ENCODE results near the gene FILIP1L.

The FILIP1L gene

DNA sequence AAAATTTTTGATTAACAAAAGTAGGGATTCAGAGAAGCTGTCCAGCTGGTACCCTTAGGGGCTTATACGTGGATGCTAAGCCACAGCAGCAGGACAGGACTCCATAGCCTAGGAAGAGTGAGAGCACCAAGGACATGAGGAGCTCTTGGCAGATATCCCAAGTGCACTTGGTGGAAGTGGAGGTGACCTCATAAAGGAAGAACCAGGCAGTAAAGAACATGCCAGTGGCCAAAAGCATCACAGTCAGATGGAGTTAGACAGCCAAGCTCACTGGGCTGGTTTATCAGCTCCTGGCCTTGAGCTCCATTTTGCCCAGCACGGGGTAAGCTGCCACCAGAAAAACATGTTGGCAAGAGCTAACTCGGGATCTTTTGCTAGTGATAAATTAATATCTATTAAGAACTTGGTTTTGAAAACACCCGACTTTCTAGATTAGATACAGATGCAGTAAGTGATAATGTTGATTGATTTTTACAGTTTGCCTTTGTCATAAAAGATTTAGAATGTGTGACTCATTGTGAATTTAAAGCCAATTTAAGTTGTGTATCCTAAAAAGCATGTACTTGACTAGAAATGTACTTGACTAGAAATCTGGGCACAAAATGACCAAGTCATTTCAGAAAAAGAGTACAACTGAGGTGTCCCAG, 188.6 kb downstream of the FILIP1L start:
- peak in 1 of 2 experiments; percentile 57 for DNase-seq (ENCODE audit: low read depth in 2 of 2)

DNA sequence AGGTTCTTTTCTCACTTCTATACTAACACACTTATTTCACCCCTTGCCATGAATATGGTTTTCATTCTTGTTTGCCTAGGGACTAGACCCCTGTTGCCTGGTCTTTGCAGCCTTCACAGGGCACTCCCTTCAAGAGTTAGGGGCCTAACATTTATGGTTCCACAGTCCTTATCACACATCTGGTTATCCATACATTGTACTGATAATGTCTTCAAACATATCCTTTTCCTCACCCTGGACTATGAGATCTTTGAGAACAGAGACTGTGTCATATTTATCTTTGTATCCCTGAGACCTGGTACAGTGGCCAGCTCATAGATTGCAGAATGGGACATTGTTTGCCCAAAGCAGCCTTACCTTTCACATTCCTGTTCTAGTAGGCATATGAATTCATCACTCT, 190.4 kb downstream of the FILIP1L start:
- no peak for DNase-seq (ENCODE audit: low read depth in 2 of 2)

DNA sequence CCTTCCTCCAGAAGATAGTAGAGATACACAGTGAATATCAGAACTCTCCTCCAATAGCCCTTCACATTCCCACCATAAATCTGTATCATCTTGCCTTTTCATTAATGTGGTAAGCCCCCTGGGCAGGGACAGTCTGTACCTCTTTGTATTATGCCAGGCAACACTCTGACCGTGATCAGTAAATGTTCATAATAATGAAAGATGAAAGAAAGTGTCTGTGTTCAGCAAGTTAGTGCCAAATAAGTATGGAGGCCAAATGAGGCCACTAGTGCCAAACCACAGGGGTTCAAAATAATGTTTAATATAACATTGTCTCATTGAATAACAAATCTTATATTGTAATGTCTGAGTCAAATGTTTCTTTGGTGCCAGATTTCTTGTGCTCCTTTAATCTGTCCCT, 192.3 kb downstream of the FILIP1L start:
- no peak for DNase-seq (ENCODE audit: low read depth in 2 of 2)

DNA sequence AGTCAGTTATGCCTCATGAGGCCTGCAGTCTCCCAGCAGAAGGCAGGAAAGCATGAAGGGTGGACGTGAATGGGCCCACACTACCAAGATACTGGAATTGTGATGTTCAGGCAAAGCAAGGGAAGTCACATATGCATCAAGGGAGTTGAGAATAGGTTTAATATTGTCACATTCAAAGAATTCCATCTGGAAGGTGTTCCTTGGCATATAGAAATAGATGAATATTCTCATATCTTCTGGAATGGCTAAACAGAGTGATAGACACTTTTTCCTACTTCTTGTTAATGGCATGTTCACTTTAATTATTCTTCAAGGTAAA, 193.0 kb downstream of the FILIP1L start:
- no peak for DNase-seq (ENCODE audit: low read depth in 2 of 2)

DNA sequence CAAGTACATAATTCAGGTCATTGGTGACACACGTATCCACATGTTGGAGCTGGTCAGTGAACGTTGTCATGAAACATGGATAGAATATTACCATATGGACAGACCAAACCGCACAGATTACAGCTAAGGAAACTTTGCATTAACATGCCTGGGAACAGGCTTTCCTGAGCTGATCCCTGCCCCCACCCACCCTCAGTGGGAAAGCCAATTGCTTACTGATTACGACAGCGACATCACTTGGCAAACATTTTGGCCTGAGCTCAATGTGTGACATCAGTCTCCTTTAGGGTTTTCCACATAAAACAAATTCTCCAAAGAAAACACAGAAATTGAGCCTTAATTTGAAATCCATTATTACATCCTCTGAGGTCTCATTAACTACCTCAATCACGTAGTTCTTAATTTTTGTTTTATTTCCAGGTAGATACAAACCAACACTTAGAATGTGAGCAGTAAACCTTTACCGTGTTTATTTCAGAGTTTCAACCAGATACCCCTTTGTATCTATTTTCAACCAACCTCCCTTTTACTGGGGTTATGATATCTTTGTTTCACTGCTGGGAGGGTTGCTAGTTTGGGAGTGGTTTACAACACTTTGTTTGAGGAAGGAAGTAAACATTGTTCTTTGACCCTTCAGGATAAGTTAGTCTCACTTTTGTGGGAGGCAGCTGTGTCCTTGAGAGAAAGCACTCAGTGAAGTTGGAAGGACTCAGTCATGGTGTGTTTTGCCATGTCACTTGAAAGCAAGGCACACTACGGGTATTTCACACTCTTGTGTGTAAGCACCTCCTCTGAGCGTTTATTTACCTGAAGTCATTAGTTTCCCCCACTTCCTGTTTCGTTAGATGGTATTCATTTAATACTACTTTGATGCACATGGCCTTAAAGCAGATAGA, 193.6 kb downstream of the FILIP1L start:
- DNase-seq (ENCODE audit: low read depth in 2 of 2) = no peak

DNA sequence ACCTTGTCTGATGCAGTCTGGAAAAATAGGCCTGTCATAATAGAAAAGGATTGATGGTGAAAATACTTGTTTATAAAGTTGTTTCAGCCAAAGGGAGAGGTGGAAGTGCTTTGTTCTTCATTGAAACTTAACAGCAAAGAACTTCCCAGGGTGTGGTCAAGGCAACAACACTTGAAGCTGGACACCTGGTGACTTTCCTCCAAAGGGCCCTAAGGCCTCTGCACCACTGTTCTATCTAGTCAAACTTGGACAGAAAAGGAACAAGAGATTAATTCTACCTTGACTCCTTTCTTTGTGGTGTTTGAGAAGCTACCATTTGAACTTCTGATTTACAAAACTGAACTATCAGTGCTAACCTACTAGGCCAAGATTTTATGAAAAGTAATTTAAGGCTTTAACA, 194.6 kb downstream of the FILIP1L start:
- no peak for DNase-seq (ENCODE audit: low read depth in 2 of 2)

DNA sequence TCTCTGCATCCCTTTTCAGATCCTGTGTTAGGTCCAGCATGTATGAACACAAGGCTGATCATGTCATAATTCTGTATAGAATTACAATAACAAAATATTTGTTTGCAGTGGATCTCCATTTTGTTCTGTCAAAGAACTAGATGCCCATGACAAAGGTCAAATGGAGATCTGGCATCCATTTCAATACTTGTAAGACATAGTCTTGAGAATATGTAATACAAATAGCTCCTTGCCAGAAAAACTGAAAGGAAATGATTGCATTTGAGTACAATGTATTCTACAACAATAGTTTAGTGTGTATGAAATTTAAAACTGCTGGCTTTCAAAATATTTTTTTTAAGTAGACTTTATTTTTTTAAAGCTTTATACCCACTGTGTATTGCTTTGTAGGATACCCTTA, 195.6 kb downstream of the FILIP1L start:
- no peak for DNase-seq (ENCODE audit: low read depth in 2 of 2)

DNA sequence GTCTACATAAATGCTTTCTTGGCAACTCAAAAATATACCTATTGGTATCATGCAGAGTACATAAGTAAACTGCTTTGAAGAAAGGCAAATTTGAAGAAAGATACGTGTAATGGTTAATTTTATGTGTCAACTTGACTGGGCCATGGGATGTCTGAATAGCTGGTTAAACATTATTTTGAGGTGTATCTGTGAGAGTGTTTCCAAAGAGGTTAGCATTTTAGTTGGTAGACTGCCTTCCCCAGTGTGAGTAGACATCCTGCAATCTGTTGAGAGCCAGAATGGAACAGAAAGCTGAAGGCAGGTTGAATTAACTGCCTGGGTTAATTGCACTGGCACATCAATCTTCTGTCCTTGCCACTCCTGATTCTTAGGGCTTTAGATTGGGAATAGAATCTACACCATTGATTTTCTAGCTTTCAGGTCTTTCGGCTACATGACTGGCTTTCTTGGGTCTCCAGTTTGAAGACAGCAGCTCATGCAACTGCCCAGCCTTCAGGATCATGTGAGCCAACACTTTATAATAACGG, 198.3 kb downstream of the FILIP1L start:
- no peak for DNase-seq (ENCODE audit: low read depth in 2 of 2)

DNA sequence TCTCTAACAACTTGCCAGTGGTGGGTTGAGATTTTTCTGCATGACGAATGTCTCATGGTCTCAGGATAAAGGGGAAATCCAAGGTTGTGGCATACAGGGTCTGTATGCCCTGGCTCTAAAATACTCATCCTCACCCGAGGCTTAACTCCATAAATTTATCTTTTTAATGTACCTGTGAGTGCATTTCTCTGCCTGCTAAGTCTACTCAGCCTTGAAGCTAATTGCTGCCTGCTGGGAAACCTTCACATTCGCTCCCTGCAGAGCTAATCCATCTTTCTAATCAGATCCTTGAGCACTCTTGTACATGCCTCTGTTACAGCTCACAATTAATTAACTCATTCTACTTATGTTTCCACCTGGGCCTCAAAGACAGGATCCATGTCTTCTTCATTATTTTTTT, 202.9 kb downstream of the FILIP1L start:
- DNase-seq (ENCODE audit: low read depth in 2 of 2) = no peak

DNA sequence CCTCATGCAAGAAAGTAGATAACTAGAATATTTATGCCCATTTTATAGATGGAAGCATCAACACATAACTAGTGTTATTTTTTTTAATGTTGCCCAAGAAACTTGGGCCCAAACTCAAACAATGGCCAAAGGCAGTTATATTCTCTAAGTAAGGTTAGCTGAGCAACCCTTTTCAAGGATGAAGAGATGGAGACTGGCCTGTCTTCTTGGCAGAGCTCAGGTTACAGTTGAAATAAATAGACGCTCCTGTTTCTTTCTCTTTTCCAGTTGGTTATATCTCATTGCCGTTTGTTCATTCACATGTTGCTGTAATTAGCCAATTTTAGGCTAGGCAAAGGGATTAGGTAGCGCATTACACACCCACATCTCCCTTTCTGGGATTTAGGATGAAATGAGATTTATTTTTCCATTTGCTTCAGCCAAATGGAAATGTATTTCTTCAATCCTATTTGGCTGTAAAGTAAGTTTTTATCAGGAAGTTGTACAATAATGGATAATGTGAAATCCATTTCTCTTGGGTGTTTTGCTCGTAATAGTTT, 203.5 kb downstream of the FILIP1L start:
- no peak for DNase-seq (ENCODE audit: low read depth in 2 of 2)

DNA sequence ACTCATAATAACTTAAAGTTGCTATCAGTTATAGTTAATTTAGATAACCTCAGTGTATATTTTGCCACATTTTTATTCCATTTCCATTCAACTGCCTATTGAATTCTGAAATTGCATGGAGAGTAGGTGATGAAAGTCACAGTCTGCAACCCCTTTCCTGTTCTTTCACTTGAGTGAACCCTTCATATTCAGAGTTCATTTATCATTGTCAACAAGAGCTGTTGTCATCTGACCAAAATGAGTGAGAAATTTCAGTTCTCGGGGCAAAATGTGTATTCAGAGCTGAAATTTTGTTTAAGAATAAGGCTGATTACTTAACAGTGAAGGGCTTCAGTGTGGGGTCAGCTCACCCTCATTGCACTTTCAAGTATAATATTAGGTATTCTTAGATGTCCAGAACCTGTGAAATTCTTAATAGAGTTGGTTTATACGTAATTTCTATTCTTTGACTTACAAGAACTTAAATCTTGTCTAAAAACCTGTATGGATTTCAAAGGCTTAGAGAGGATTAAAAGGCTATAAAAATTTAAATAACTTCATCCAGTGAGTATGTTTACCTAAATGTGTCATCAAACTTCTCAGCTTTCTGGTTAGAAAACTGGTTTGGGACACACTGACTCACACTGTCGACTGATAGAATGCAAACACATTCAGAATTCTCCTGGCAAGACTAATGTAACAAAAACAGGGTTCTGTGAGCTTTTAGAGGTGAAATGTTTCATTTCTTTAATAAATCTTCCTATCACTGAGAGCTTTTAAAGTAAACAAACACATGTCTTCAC, 204.4 kb downstream of the FILIP1L start:
- peak; percentile 60 to 64 for DNase-seq (ENCODE audit: low read depth in 2 of 2)

DNA sequence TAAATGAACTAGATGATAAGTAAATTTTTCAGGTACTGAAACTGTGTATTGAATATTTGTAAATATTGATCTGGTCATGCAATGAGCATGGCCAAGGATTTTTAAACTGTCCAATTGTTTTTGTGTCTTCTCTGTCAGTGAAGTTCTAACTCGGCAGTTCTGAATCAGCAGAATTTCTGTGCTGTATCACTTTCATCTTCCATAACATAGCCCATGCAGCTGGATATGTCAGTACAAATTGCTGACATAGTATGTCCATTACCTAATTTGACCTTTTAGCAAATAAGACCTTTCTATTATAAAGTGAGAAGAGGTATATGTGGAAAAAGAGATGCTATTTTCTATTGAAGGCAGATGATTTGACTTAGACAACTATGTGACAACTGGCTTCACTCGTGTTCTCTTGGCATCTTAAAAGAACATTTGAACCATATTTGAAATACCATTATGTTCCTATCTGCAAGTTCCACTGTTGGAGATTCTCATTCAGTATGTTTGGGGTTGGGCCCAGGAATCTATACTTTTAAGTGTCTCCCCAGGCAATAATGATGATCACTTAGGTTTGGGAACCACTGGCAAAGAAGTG, 206.2 kb downstream of the FILIP1L start:
- no peak for DNase-seq (ENCODE audit: low read depth in 2 of 2)

DNA sequence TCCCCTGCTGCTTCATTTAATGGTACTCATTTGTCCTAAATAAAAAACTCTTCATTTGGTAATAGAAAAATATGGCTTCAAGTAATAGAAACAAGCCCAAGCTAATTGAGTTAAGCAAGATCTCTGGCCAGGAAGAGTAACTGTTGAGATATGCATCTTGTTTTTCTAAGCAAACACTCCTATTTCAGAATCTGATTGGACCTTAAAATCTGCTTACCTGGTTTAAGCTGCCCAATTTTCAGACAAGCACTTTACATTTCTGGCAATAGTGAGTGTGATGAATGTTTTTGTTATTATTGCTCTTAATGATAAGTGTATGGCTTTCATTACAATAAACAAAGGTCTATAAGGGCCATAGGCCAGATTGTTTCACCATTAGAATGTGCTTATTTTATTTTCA, 210.4 kb downstream of the FILIP1L start:
- no peak for DNase-seq (ENCODE audit: low read depth in 2 of 2)

DNA sequence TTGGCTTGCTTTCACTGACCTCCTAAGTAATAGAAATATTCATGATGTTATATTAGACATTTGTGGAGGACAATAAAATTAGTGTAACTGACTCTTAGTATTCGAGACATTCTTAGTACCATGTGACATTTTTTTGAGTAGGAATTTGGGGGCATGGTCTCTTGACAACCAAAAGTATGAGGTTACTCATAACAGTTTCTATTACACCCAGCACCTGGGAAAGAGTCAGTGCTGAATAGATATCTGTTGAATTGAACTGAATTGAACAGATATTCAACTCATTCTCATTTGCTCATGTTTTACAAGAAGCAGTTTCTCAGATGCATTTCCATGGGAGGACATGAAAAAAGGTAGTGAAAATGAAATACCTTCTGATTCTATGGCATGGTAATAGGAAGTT, 212.2 kb downstream of the FILIP1L start:
- no peak for DNase-seq (ENCODE audit: low read depth in 2 of 2)

DNA sequence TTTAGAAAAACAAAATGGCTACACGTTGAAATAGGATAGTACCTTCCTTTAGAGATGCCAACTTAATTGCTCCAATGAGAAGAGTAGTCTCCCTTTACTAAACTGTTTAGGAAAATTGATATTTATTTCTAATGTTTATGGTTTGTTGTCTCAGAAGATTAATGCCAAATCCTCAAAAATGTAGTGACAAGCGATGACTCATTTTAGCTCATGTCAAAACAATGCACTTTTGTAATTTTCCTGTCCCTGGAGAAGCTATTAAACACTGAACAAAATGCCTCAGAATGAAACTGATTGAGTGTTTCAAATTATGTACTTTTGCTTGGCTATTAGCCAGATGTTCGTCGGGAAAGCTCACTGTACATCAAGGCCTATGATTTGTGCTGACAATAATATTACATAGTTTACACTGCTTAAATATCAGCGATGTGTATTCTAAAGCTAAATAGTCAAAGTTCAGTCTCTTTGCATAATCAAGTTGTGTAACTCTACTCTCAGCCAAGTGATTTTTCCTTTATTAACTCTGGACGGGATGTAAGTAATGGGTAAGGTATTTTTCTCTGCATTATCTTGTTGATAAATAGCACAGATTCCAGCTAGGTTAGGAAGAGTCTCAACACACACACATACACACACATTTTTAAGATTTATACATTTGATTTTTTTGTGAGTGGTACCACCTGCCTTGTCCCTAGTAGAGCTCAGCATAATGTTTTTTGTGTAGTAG, 212.9 kb downstream of the FILIP1L start:
- peak; percentile 96 to 98 for DNase-seq (ENCODE audit: low read depth in 2 of 2)

DNA sequence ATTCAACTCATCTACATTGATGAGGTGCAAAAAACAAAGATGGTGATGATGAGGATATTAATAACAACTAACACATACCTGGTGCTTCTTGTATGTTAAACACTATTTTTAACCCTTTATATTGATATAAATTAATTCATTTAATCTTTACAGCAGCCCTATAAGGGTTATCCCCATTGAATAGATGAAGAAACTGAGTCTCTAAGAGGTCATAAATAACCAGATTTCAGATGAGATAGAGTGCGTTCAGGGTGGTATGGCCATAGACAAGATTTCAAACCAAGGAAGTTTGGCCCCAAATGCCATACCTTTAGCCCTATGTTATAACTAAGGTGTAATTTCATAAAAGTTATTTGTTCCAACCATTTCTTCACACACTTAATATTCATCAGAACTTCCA, 214.1 kb downstream of the FILIP1L start:
- no peak for DNase-seq (ENCODE audit: low read depth in 2 of 2)

DNA sequence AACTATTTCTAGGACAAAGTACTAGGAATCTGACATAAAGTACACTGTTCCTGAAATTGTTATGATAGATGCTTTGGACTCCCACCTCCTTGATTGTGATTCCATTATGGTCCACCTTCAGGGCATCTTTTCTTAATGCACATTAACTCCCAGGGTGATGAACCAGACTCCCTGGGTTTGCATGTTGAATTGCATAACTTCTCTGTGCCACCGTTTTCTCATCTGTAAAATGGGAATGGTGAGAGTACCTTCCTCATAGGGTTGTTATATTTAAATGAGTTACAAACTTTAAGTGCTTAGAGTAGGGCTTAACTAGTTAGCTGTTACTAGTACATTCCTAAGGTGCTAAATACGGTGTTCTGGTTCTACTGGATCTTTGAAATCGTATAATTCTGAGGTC, 214.7 kb downstream of the FILIP1L start:
- no peak for DNase-seq (ENCODE audit: low read depth in 2 of 2)

DNA sequence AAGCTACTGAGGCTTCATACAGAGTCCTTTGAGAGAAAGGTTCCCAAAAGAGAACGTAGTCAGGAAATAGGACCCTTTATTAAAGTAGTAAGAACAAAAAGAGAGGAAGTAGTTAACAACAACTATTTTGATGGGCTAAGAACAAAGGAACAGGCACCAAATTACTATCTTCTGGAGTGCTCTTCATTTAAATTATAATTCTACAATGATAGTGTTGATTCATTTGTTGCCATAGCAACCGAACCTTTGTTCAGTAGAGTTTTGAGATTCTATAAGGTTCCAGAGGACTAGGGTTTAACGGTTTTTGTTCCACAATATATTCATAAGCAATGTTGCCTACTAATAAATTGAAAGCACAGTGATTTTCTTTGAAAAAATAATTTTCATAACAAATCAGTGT, 217.8 kb downstream of the FILIP1L start:
- DNase-seq (ENCODE audit: low read depth in 2 of 2) = no peak

DNA sequence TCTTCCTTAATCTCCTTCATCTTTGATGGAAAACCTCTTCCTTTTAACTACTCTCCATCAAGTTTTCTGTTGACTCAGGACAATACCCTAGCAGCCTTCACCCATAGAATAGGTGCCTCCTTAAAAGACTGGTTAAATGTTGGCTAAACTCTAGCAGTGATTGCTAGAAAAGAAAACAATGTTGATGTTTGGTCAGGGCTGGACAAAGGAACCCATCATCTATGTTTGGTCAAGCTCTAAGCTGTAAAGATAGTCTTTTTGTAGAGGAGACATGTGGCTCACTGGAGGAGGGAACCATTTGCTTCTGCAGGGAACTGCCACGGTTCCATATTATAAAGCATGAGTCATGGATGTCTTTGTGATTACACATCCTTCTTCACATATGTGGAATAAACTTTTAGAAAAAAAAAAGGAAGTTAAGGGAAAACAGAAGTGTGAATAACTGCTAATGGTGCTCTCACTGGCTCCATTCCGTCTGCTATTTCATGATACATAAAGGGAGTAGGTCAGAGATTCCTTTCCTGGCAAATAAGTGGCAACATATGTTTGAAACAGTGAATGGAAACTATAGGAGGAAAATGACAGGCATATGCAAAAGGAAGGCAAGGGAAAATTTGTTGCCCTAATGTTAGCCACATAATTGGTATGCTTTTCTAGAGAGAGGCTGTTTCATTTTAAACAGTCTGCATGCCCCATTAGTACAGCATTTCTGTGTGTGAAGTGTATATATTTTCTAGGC, 218.4 kb downstream of the FILIP1L start:
- peak; percentile 97 to 98 for DNase-seq (ENCODE audit: low read depth in 2 of 2)

DNA sequence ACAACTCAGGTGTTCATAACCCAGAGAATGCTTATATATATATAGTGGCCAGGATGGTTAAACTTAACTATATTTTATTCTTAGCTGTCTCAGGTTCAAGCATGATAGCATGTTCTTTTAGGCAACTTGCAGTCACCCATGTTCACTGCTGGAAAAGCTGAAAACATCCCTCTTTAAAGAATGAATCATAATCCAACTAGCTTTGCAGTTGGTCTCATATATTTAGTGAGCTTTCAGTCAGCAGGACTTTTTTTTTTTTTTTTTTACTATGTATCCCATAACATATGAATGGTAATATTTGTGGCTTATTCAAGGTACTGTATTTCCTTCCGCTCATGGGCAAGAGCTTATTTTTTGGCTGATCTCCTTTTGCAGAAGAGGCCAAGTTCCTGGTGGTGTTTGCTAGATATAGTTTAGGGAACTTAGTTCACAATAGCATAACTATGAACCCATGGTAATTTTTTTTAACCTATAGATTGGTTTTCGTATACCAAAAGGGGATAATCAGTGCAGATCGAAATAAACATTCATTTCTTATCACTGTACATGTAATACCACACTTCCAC, 219.1 kb downstream of the FILIP1L start:
- no peak for DNase-seq (ENCODE audit: low read depth in 2 of 2)
